ENCODE results near the gene TRERF1. TPM values are rescaled to one million over a fixed set of nuclear protein-coding genes. Genes with fewer than 3 reads are reported as not detected.
A peak's percentile ranks its signal among the peaks of the same experiment; 100 is the strongest.

TRERF1 gene
- total RNA-seq, 6 donors from 2014 or later = 2.0 to 7.3 (median 5.4) TPM

DNA sequence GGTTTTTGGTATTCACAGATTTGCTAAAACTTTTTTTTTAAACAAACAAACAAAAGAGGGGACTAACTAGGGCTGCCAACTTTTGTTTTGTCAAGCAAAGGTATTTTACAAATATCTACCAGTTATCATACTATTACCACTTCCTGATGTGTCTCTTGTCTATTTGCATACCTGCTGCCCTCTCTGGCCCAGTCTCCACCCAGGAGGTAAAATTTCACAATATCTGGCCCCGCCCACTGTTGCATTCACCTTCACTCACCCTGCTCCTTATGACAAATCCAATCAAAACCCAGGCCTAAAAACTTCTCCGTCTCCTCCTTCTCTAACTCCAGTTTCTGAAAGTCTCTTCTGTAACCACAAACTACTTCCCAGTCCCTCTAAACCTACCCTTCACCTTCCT is 82.2 kb downstream of the TRERF1 start:
- ATAC-seq (ENCODE audit: low FRiP score in 2 of 2) = no peak
- WGBS, 2 donors = 79 to 87% methylated on average over 2 of the region's 2 CpGs
- peaks cover 22 to 69% (median 37%) of the 10 kb centered on the region in 4 donors for H3K4me1 ChIP-seq

DNA sequence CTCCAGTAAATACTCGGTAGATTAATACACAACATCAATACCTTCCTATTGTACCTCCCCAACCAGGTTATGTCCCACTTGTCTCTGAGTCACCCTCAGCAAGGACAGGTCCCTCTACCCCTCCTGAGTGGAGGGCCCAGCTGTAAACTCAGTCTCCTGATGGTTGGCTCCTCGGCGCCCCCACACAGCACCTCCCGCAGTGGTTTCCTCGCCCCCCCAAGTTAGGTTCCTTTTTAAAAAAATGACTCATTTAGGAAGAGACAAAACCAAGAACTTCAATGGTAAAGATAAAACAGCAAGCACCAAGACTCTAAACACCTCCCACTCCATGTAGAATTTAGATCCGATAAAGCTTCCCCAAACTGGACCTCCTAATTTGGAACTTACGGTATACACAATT is 83.5 kb downstream of the TRERF1 start:
- Histone ChIP-seq H3K36me3 (no peaks in the 10 kb centered on the region), H3K27ac (peak overlapping the region; percentile 69 to 87 (median 84)), H3K9me3 (no peaks in the 10 kb centered on the region), H3K4me1 (peaks cover 30 to 57% (median 31%) of the 10 kb centered on the region in 4 donors), H3K27me3 (no peaks in the 10 kb centered on the region), H3K4me3 (no peak overlapping the region)
- TF ChIP-seq POLR2A (IDR thresholded peaks at IDR 0.05) (no peak), POLR2AphosphoS5 (IDR thresholded peaks at IDR 0.05) (no peak), EP300 (IDR thresholded peaks at IDR 0.05) (no peak)
- TF ChIP-seq, protein P1, sequence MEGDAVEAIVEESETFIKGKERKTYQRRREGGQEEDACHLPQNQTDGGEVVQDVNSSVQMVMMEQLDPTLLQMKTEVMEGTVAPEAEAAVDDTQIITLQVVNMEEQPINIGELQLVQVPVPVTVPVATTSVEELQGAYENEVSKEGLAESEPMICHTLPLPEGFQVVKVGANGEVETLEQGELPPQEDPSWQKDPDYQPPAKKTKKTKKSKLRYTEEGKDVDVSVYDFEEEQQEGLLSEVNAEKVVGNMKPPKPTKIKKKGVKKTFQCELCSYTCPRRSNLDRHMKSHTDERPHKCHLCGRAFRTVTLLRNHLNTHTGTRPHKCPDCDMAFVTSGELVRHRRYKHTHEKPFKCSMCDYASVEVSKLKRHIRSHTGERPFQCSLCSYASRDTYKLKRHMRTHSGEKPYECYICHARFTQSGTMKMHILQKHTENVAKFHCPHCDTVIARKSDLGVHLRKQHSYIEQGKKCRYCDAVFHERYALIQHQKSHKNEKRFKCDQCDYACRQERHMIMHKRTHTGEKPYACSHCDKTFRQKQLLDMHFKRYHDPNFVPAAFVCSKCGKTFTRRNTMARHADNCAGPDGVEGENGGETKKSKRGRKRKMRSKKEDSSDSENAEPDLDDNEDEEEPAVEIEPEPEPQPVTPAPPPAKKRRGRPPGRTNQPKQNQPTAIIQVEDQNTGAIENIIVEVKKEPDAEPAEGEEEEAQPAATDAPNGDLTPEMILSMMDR (IDR thresholded peaks at IDR 0.05) = no peak
- ATAC-seq (ENCODE audit: low FRiP score in 2 of 2) (no peak), DNase-seq (no peak)
- WGBS, 2 donors = 44 to 81% methylated on average over 6 to 7 of the region's 7 CpGs

More for the DNA sequence above, 82.2 kb downstream of the TRERF1 start:
- DNase-seq = no peak
- TF ChIP-seq POLR2A (IDR thresholded peaks at IDR 0.05) = no peak
- no peak for TF ChIP-seq EP300 (IDR thresholded peaks at IDR 0.05)
- no peak for TF ChIP-seq POLR2AphosphoS5 (IDR thresholded peaks at IDR 0.05)
- TF ChIP-seq, protein P1 (IDR thresholded peaks at IDR 0.05) = no peak
- Histone ChIP-seq H3K27me3 (no peaks in the 10 kb centered on the region), H3K4me3 (no peak overlapping the region), H3K36me3 (no peaks in the 10 kb centered on the region), H3K9me3 (no peaks in the 10 kb centered on the region), H3K27ac (peak overlapping the region in 2 of 4 donors; percentile 17 to 83)

DNA sequence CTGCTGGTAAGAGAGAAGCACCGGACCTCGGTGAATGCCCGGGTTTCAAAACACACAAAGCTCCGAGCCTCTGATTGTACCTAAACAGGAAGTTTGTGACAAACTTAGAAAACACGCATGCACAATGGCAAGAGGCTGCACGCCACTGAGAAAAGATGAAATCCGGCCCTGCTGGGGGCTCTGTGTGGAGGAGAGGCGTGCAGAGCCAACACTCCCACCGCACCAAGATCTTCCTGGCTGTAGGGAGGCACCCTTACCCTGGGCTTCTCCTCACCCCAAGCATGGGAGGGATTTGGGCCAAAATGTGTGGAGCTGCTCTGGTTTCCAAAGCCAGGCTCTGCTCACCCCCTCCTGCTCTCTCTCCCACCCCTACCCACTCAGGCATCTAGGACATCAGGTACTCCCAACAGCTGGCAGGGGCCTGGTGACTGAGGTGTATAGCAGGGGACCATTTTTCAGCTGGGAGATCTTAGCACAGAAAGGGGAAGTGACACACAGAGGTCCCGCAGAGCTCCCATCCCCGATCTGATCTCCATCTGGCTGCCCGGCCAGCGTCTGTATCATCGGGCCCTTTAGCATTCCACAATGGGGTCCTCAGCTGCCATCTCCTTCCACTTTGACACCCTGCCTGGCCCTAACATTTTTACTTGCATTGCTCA is 84.2 kb downstream of the TRERF1 start:
- 20 to 34% methylated on average over 9 to 14 of the region's 14 CpGs for WGBS, 2 donors
- DNase-seq (peak in 1 of 2 donors; percentile 67), ATAC-seq (ENCODE audit: low FRiP score in 2 of 2) (peak in 1 of 2 donors; percentile 54)
- Histone ChIP-seq H3K36me3 (no peaks in the 10 kb centered on the region), H3K9me3 (no peaks in the 10 kb centered on the region), H3K27me3 (no peaks in the 10 kb centered on the region), H3K4me1 (peaks cover 30 to 50% (median 31%) of the 10 kb centered on the region in 4 donors), H3K27ac (peak overlapping the region; percentile 69 to 87 (median 84)), H3K4me3 (peak overlapping the region in 2 of 4 donors; percentile 15)
- TF ChIP-seq POLR2A (IDR thresholded peaks at IDR 0.05) = peak in 1 of 4 donors; percentile 31
- TF ChIP-seq, protein P1 (IDR thresholded peaks at IDR 0.05) = no peak
- TF ChIP-seq EP300 (IDR thresholded peaks at IDR 0.05) = no peak
- peak in 1 of 2 donors; percentile 4 for TF ChIP-seq POLR2AphosphoS5 (IDR thresholded peaks at IDR 0.05)

DNA sequence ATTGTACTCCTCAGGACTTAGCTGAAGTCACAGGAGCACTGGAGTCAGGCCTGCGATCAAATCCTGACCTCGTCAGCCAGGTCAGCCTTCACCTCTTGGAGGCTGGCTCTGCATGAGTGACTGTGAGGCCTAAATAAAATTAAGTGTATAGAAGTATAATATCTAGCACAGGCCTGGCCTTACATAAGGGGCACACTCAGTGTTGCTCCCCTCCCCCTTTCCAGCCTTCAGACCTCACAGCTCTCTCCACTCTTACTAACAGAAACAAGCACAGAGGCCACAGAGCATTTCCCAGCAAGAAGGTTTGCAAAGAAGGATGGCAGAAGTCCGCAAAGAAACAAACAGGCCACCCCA is 84.8 kb downstream of the TRERF1 start:
- peaks cover 30 to 49% (median 31%) of the 10 kb centered on the region in 4 donors for H3K4me1 ChIP-seq
- peak overlapping the region; percentile 69 to 87 (median 84) for H3K27ac ChIP-seq
- no peaks in the 10 kb centered on the region for H3K9me3 ChIP-seq
- H3K27me3 ChIP-seq = no peaks in the 10 kb centered on the region
- 76 to 87% methylated on average over 3 of the region's 3 CpGs for WGBS, 2 donors
- H3K36me3 ChIP-seq = no peaks in the 10 kb centered on the region
- peak overlapping the region in 2 of 4 donors; percentile 15 for H3K4me3 ChIP-seq
- DNase-seq (no peak), ATAC-seq (ENCODE audit: low FRiP score in 2 of 2) (no peak)
- TF ChIP-seq, protein P1 (IDR thresholded peaks at IDR 0.05) = no peak
- no peak for TF ChIP-seq POLR2A (IDR thresholded peaks at IDR 0.05)
- TF ChIP-seq POLR2AphosphoS5 (IDR thresholded peaks at IDR 0.05) = no peak
- no peak for TF ChIP-seq EP300 (IDR thresholded peaks at IDR 0.05)

All from upper lobe of left lung (tissue), 6 donors.